GM19452 (cell line): Measurements from ENCODE around the gene GRK5.
A peak's percentile ranks its signal among the peaks of the same experiment; 100 is the strongest.

Source experiments
- ATAC-seq: cut with Tn5 transposase; IDR thresholded peaks from one replicate; pipeline ENCODE4 v1.9.1; 2021; ENCODE audit not compliant: unreplicated experiment

GRK5 gene

GRCh38 chr10:119357412-119358151, 150.2 kb downstream of the GRK5 start:
- no peak for ATAC-seq

GRCh38 chr10:119358152-119358512, 150.8 kb downstream of the GRK5 start:
- no peak for ATAC-seq

- ATAC-seq = no peak
Observed at GRCh38 chr10:119358567-119358966, 151.2 kb downstream of the GRK5 start.

GRCh38 chr10:119359025-119359424, 151.7 kb downstream of the GRK5 start:
- no peak for ATAC-seq

- no peak for ATAC-seq
Observed at GRCh38 chr10:119360181-119360921, 153.0 kb downstream of the GRK5 start.

- no peak for ATAC-seq
Observed at GRCh38 chr10:119361037-119361436, 153.7 kb downstream of the GRK5 start.

- ATAC-seq = no peak
Observed at GRCh38 chr10:119362122-119362521, 154.8 kb downstream of the GRK5 start.

- no peak for ATAC-seq
Observed at GRCh38 chr10:119364645-119365600, 157.6 kb downstream of the GRK5 start.

GRCh38 chr10:119365773-119366599, 158.6 kb downstream of the GRK5 start:
- no peak for ATAC-seq

- ATAC-seq = no peak
Observed at GRCh38 chr10:119367841-119368549, 160.6 kb downstream of the GRK5 start.

GRCh38 chr10:119368581-119368980, 161.2 kb downstream of the GRK5 start:
- ATAC-seq = no peak

- peak; percentile 52 for ATAC-seq
Observed at GRCh38 chr10:119368991-119369869, 161.9 kb downstream of the GRK5 start.

- ATAC-seq = no peak
Observed at GRCh38 chr10:119370111-119370741, 162.9 kb downstream of the GRK5 start.

- no peak for ATAC-seq
Observed at GRCh38 chr10:119370972-119371703, 163.8 kb downstream of the GRK5 start.

- peak; percentile 37 for ATAC-seq
Observed at GRCh38 chr10:119371704-119372663, 164.6 kb downstream of the GRK5 start.

GRCh38 chr10:119373294-119374102, 166.1 kb downstream of the GRK5 start:
- no peak for ATAC-seq
